Measurements from ENCODE around the gene ARHGEF3. TPM values are rescaled to one million over a fixed set of nuclear protein-coding genes. Genes with fewer than 3 reads are reported as not detected.

The ARHGEF3 gene
- total RNA-seq, 1 experiment from 2014 or later, result 4.4 TPM

GRCh38 chr3:56785499-56785898 is 16.2 kb downstream of the ARHGEF3 start:
- H3K27me3 ChIP-seq (ENCODE audit: insufficient read depth, low read length), result no peaks in the 10 kb centered on the region
- H4K91ac ChIP-seq (ENCODE audit: insufficient read length, low read depth, low read length), result no peak overlapping the region
- no peaks in the 10 kb centered on the region for H3K79me1 ChIP-seq (ENCODE audit: insufficient read depth, low read depth, low read length, poor library complexity, severe bottlenecking)
- no peak overlapping the region for H2AK5ac ChIP-seq (ENCODE audit: insufficient read length, low read length)
- H3K27ac ChIP-seq (ENCODE audit: insufficient read length, low read depth, low read length), result no peak overlapping the region
- H3K4me3 Mint-ChIP-seq, result no peak overlapping the region
- no peak overlapping the region for H2AFZ ChIP-seq (ENCODE audit: low read length)
- no peaks in the 10 kb centered on the region for H3K79me2 ChIP-seq (ENCODE audit: insufficient read depth, low read length)
- H2BK12ac ChIP-seq (ENCODE audit: insufficient read length, low read depth, low read length), result no peak overlapping the region
- no peak overlapping the region for H3K23ac ChIP-seq (ENCODE audit: insufficient read length, low read depth, low read length)
- H2BK20ac ChIP-seq (ENCODE audit: low read depth, low read length, poor library complexity, severe bottlenecking), result no peak overlapping the region
- no peaks in the 10 kb centered on the region for H3K4me1 ChIP-seq (ENCODE audit: insufficient read depth, low read length)
- H3K14ac ChIP-seq (ENCODE audit: insufficient read depth, low read length), result no peak overlapping the region
- H3K9me3 ChIP-seq (ENCODE audit: control insufficient read depth, low read depth, low read length), result no peaks in the 10 kb centered on the region
- no peak for TF ChIP-seq CTCF (conservative IDR thresholded peaks at IDR 0.05)
- no peak overlapping the region for H3K56ac ChIP-seq (ENCODE audit: insufficient read length, low read depth, low read length)
- WGBS (ENCODE audit: extremely low coverage, insufficient read length, low lambda C conversion rate), result no CpG with 5 or more reads among the region's 4 CpGs
- H3T11ph ChIP-seq (ENCODE audit: low read length), result no peak overlapping the region
- H3K9ac ChIP-seq (ENCODE audit: extremely low read depth, insufficient read length, low read length), result no peak overlapping the region
- H3K4ac ChIP-seq (ENCODE audit: low read depth, low read length), result no peak overlapping the region
- H4K20me1 ChIP-seq (ENCODE audit: control insufficient read depth, insufficient read depth, insufficient read length), result no peaks in the 10 kb centered on the region
- H3K4me1 Mint-ChIP-seq, result peaks cover 21 to 26% of the 10 kb centered on the region in 2 experiments
- no peaks in the 10 kb centered on the region for H3K23me2 ChIP-seq (ENCODE audit: insufficient read length, low read depth, low read length, poor library complexity, severe bottlenecking)
- no peaks in the 10 kb centered on the region for H3K27me3 Mint-ChIP-seq (ENCODE audit: low read depth)
- no peak overlapping the region for H2BK15ac ChIP-seq (ENCODE audit: low read depth, low read length)
- no peak overlapping the region for H3K4me2 ChIP-seq (ENCODE audit: insufficient read depth, insufficient read length, low read length)
- no peak overlapping the region for H4K8ac ChIP-seq (replicated peaks; ENCODE audit: insufficient read length, low read depth, low read length)
- no peak overlapping the region for H2BK120ac ChIP-seq (ENCODE audit: low read depth, low read length, poor library complexity, severe bottlenecking)
- no peak overlapping the region for H2BK5ac ChIP-seq (ENCODE audit: insufficient read length, low read length)
- H3K18ac ChIP-seq (ENCODE audit: insufficient read length, low read depth, low read length), result no peak overlapping the region
- H3K9me3 Mint-ChIP-seq, result no peaks in the 10 kb centered on the region
- no peak overlapping the region for H3K27ac Mint-ChIP-seq
- no peaks in the 10 kb centered on the region for H3K36me3 Mint-ChIP-seq (ENCODE audit: insufficient read depth in 1 of 3, low read depth in 3 of 3)
- DNase-seq, result no peak
- no peak overlapping the region for H4K5ac ChIP-seq (ENCODE audit: insufficient read length, low read depth, low read length)
